GM13976 (cell line): ENCODE data around the gene HSPB8.

Experiments used
- DNase-seq: peaks from one replicate; pipeline ENCODE4 v3.0.0; 2012; ENCODE audit warnings: low spot score
- in situ Hi-C: fragments of 300-500 bp; cut with MboI; formaldehyde crosslinking; loops from one replicate; pipeline ENCODE4 v1.12.0; 2022; ENCODE audit warnings: low sequenced_read_pairs, mixed read lengths, inconsistent platforms; ENCODE audit not compliant: unreplicated experiment
- TF ChIP-seq, protein P1 (sequence below): IDR thresholded peaks from 2 replicates; pipeline ENCODE4 v1.5.1; 2012; ENCODE audit warnings: borderline replicate concordance, mild to moderate bottlenecking; ENCODE audit not compliant: insufficient read depth; ENCODE audit errors: extremely low read depth, missing control alignments, control extremely low read depth

HSPB8 gene

GRCh38 chr12:119145367-119145766 lies 33.4 kb upstream of the HSPB8 start:
- in situ Hi-C loops = no loop called here
- TF ChIP-seq, protein P1, sequence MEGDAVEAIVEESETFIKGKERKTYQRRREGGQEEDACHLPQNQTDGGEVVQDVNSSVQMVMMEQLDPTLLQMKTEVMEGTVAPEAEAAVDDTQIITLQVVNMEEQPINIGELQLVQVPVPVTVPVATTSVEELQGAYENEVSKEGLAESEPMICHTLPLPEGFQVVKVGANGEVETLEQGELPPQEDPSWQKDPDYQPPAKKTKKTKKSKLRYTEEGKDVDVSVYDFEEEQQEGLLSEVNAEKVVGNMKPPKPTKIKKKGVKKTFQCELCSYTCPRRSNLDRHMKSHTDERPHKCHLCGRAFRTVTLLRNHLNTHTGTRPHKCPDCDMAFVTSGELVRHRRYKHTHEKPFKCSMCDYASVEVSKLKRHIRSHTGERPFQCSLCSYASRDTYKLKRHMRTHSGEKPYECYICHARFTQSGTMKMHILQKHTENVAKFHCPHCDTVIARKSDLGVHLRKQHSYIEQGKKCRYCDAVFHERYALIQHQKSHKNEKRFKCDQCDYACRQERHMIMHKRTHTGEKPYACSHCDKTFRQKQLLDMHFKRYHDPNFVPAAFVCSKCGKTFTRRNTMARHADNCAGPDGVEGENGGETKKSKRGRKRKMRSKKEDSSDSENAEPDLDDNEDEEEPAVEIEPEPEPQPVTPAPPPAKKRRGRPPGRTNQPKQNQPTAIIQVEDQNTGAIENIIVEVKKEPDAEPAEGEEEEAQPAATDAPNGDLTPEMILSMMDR = no peak
- no peak for DNase-seq

GRCh38 chr12:119147847-119148448 lies 30.8 kb upstream of the HSPB8 start:
- TF ChIP-seq, protein P1 = no peak
- DNase-seq = no peak
- in situ Hi-C loops = no loop called here

GRCh38 chr12:119149270-119149669 lies 29.5 kb upstream of the HSPB8 start:
- no peak for DNase-seq
- TF ChIP-seq, protein P1 = no peak
- in situ Hi-C loops = no loop called here

- no peak for DNase-seq
- in situ Hi-C loops = no loop called here
- TF ChIP-seq, protein P1 = no peak
Measured at GRCh38 chr12:119151445-119152026, 27.2 kb upstream of the HSPB8 start.

DNA sequence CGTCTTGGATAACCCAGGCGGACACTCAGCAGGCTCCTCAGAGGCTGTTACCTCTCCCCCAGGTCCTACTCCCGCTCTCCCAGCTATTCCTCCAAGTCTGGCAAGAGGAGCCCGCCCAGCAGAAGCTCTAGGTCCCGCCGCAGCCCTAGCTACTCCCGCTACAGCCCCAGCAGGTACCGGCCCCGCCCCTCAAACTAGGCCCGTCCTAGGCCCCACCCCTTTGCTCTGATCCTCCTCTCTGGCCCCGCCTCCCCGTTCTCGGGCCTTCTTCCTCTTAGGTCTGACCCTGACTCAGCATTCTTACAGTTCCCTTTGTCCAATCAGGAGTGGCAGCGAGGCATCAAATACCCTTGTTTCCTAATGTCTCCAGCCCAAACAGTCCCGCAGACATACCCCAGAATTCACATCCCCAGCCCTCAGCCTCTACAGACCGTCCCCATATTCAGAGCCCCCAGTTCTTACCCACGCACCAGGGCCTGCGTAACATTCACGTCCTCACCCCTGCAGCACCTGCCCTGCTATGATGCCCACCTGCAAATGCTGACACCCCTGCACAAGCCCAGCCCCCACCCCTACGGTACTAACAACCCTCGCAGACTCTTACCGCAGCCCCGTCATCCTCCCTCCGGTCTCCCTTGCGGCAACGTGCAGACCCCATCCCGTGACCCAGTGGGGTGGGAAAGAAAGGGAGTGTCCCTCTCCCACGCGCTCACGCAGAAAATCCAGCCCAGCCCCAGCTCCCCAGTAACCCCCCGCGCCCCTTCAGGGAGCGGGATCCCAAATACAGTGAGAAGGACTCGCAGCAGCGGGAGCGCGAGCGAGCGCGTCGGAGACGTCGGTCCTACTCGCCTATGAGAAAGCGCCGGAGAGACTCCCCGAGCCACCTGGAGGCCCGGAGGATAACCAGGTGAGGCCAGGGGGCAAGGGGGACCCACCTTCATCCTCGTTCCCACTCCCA lies 25.0 kb upstream of the HSPB8 start:
- DNase-seq = no peak
- in situ Hi-C loops = no loop called here

DNA sequence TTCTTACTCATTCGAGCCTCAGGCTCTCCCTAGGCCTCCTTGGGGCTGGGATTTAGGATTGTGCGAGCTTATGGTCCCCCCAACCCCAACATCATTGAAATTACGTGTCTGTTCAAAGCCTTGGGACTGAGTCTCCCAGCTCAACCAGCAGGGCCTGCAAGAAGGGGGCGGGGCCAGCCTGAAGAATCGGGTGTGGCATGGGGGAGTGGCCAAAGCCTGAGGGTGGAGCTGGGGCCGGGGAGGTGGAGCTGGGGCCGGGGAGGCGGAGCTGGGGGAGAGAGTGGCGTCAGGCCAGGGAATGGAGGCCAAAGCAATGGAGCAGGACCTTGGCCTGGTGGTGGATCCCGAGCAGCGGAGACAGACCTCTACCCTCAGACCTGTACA lies 24.3 kb upstream of the HSPB8 start:
- DNase-seq = no peak
- in situ Hi-C loops = no loop called here
- TF ChIP-seq, protein P1 = no peak

More for the DNA sequence above, 25.0 kb upstream of the HSPB8 start:
- TF ChIP-seq, protein P1 = no peak
